ENCODE data around the gene ZNF462.

- TF ChIP-seq CTCF (IDR thresholded peaks at IDR 0.05), result no peak
- no peak for TF ChIP-seq EP300 (IDR thresholded peaks at IDR 0.05)
- TF ChIP-seq POLR2AphosphoS5 (IDR thresholded peaks at IDR 0.05), result no peak
- TF ChIP-seq POLR2A (IDR thresholded peaks at IDR 0.05), result no peak
Measured at GRCh38 chr9:106981396-106982287, 118.7 kb downstream of the ZNF462 start.
